ENCODE data around the gene C3AR1.
"Not testable (repeated sequence)": the region's sequence is repeated elsewhere in the genome, so short reads cannot be mapped to it uniquely, and the experiment has no call there.

The C3AR1 gene

DNA sequence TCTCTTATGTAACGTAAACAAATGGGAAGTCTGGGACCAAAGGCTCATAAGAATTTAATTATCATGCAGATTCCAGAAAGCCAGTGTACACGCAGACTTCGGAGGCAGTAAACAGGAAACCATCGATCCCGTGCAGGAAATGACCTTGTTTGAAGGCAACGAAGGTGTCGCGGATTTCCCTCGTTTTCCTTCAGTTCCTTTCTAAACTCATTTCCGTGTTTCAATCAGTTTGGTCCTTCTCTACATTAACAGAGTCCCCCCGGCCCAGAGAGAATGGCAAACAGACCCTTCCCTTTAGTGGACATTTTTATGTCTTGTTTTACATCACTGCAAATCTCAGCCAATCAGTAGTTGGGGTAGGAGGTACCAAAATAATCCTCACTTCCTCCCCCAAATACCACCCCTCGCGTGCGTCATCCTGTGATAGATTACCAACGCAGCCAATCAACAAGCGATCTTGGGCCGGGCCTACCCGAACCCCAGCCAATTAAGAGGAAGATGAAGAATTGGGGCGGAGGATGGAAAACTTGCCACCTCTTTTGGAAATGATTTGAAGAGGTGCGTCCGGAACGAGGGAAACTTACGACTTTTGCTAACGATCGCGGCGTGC lies 39.8 kb downstream of the C3AR1 start:
- DNase-seq: peak; percentile 99

DNA sequence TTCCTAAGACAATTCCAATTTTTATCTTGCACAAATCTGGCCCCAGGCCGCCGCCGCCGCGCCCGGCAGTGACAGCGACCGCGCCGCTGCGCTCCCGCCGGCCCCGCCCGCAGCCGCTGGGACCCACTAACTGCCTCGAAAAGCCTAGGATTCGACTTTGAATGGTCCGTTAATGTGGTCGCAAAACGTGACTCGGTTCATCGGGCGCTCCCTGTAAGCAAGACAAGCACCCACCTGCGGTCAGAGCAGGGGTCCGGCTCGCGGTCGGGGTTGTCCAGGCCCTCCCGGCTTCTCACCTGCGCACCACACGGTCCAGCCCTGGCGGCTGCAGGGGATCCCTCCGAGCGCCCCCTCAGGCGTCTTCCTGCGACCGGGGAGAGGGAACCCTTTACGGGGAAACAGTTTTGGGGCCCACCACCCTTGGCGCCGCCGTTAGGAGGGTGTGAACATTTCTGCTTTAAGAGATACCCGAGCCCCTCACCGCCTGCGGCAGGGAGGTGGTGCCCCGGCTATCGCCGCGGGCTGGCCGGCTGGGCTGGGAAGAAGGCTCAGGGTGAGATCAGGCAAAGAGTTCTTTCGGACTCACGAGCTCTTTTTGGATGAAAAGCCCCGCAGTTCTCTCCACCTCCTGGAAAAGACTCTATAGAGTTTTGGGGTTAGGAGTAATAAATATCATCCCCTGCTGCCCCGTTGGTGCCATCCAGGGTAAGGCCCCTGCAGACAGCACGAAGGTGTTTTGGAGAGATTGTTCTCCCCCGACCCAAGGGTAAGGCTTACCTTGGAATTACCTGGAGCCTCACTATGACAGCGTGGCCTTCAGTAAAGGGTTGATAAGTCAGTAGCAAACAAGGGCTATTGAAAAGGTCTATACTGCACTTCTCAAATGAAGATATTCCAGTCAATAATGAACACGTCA lies 47.2 kb downstream of the C3AR1 start:
- no peak for DNase-seq

DNA sequence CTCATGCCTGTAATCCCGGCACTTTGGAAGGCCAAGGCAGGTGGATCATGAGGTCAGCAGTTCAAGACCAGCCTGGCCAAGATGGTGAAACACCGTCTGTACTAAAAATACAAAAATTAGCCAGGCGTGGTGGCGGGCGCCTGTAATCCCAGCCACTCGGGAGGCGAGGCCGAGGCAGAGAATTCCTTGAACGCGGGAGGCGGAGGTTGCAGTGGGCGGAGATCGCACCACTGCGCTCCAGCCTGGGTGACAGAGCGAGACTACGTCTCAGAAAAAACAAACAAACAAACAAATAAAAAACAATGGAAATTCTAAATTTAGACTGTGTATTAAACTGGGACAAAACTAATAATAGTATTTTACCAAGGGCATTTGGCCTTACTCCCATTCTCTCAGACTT lies 47.9 kb downstream of the C3AR1 start:
- not testable (repeated sequence) for DNase-seq

DNA sequence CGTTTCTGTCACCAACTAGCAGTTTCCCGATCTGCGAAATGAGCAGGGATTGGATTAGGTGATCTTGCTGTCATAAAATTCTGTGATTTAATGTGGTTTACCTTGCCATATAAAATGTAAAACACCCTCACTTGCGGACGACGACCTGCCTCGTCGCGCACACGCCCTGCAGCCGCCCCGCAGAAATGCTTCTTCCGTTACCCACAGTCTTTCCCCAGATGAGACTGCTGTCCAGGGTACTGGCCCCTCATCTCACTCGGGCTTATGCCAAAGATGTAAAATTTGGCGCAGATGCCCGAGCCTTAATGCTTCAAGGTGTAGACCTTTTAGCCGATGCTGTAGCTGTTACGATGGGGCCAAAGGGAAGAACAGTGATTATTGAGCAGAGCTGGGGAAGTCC lies 51.3 kb downstream of the C3AR1 start:
- no peak for DNase-seq

DNA sequence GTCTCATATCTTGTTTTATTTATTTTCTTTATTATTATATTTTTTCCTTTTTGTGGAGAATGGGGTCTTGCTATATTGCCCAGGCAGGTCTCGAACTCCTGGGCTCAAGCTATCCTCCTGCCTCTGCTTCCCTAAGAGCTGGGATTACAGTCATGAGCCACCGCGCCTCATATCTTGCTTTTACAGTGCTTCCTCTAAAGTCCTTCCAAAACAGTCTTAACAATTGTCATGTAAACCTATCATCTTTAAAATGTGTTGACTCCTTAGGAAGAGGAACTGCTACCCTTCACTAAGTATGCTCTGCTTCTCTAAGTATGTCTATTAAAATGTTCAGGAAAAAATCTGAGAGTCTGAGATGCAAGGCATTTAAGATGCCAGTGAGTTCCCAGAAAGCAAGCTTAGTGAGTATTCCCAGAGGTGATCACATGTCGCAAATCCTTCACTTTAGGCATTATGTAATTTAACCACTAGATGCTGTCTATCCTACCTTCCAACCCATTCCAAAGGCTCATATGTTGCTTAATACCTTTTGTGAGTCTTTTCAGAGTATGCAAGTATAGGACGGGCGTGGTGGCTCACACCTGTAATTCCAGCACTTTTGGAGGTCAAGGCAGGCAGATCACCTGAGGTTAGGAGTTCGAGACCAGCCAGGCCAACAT lies 53.4 kb downstream of the C3AR1 start:
- no peak for DNase-seq

GRCh38 chr12:8011331-8011730 lies 54.8 kb downstream of the C3AR1 start:
- no peak for DNase-seq

Measured in activated CD4-positive, alpha-beta T cell treated with anti-CD3 and anti-CD28 coated beads, Interleukin-2, amount 50 U/mL, for 16 hours (primary cell).